ENCODE data around the gene C17orf100.

The C17orf100 gene

DNA sequence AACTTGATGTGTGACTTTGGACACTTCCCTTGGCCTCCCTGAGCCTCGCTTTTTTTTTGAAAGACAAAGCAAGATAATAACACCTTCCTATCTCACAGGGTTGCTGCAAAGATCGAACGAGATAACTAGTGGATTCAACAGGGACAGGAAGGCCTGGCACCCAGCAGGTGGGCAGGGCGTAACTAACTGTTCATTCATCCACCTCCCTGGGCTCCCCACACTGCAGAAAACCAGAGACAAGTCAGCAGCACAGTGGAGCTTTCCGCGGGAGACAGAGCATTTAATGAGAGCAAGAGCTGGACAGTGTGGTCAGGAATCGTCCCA, 32.9 kb downstream of the C17orf100 start:
- H3K9me2 ChIP-seq (replicated peaks; ENCODE audit: insufficient read depth, low read length), result no peaks in the 10 kb centered on the region
- no peaks in the 10 kb centered on the region for H3K4me1 ChIP-seq (ENCODE audit: low read length)
- no peak for DNase-seq
- H3K79me2 ChIP-seq (ENCODE audit: low read length), result no peaks in the 10 kb centered on the region
- no peak overlapping the region for H2AFZ ChIP-seq (ENCODE audit: low read length)
- H3K4me3 ChIP-seq (ENCODE audit: low read length), result no peak overlapping the region
- no peaks in the 10 kb centered on the region for H3F3A ChIP-seq (ENCODE audit: insufficient read depth, low read length)
- H3K9me3 ChIP-seq (replicated peaks; ENCODE audit: insufficient read depth, low read length), result no peaks in the 10 kb centered on the region
- H3K27me3 ChIP-seq (replicated peaks; ENCODE audit: insufficient read depth, low read length), result peaks cover 42% of the 10 kb centered on the region
- no peak for TF ChIP-seq EZH2 (optimal IDR thresholded peaks at IDR 0.05; ENCODE audit: low read depth, low read length)
- no peak for TF ChIP-seq CTCF (IDR thresholded peaks at IDR 0.05; ENCODE audit: low read length)
- TF ChIP-seq EZH2phosphoT487 (IDR thresholded peaks at IDR 0.05; ENCODE audit: low read length), result no peak
- no peak overlapping the region for H3K9ac ChIP-seq (ENCODE audit: low read length)
- H3K27ac ChIP-seq (ENCODE audit: low read length), result no peak overlapping the region
- H3K4me2 ChIP-seq (ENCODE audit: low read depth, low read length), result no peak overlapping the region
- H4K20me1 ChIP-seq (ENCODE audit: insufficient read depth, low read length), result no peaks in the 10 kb centered on the region
- H3K36me3 ChIP-seq (replicated peaks; ENCODE audit: insufficient read depth, low read length), result no peaks in the 10 kb centered on the region

DNA sequence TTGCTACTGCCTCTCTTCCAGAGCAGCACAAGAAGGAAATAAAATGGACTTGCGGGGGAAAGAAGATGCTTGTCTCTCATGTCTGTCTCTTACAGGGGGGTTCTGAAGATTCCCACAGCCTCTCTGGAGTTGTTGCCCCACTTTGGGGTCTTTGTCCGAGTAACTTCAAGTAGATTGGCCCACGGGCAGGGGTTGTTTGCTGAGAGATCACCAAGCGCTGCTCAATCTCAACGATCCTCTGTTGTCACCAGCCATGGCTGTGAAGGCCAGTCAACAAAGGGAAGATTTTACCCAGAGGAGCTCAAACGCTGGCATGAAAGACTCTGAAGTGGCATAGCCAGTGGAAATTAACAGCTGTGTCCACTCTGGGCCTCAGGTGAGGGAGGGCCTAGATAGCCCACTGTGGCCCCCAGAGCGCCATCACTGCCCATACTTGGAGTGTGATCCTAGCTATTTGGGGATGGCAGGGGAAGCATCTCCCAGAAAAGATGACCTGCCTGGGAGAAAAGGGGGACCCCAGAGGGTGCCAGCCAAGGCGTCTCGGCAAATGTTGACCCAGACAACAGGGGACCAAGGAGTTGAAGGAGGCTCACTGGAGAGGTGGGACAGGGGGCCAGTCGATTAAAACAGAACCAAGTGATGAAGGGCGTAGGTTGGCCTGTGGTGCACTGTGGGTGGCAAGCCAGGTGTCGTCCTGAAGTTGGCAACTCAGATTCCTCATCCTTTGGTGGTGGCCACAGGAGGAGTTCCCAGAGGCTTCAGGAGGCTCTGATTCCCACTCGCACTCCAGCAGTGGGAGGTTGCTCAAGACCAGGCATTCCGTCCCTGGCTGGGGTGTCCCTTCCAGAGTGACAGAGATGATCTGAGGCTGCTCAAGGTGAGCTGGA, 33.6 kb downstream of the C17orf100 start:
- no peaks in the 10 kb centered on the region for H3K4me1 ChIP-seq (ENCODE audit: low read length)
- no peaks in the 10 kb centered on the region for H3F3A ChIP-seq (ENCODE audit: insufficient read depth, low read length)
- no peak overlapping the region for H3K9ac ChIP-seq (ENCODE audit: low read length)
- no peak overlapping the region for H3K4me3 ChIP-seq (ENCODE audit: low read length)
- TF ChIP-seq EZH2phosphoT487 (IDR thresholded peaks at IDR 0.05; ENCODE audit: low read length) (no peak), CTCF (IDR thresholded peaks at IDR 0.05; ENCODE audit: low read length) (no peak), EZH2 (optimal IDR thresholded peaks at IDR 0.05; ENCODE audit: low read depth, low read length) (no peak)
- no peak overlapping the region for H3K27ac ChIP-seq (ENCODE audit: low read length)
- no peak overlapping the region for H2AFZ ChIP-seq (ENCODE audit: low read length)
- H3K27me3 ChIP-seq (replicated peaks; ENCODE audit: insufficient read depth, low read length), result peaks cover 48% of the 10 kb centered on the region
- no peak for DNase-seq
- H3K79me2 ChIP-seq (ENCODE audit: low read length), result no peaks in the 10 kb centered on the region
- no peaks in the 10 kb centered on the region for H4K20me1 ChIP-seq (ENCODE audit: insufficient read depth, low read length)
- no peaks in the 10 kb centered on the region for H3K9me2 ChIP-seq (replicated peaks; ENCODE audit: insufficient read depth, low read length)
- H3K4me2 ChIP-seq (ENCODE audit: low read depth, low read length), result no peak overlapping the region
- H3K9me3 ChIP-seq (replicated peaks; ENCODE audit: insufficient read depth, low read length), result no peaks in the 10 kb centered on the region
- no peaks in the 10 kb centered on the region for H3K36me3 ChIP-seq (replicated peaks; ENCODE audit: insufficient read depth, low read length)

- Histone ChIP-seq H3K27ac (ENCODE audit: low read length) (no peak overlapping the region), H3K4me3 (ENCODE audit: low read length) (no peak overlapping the region), H3K4me2 (ENCODE audit: low read depth, low read length) (no peak overlapping the region), H3K9me2 (replicated peaks; ENCODE audit: insufficient read depth, low read length) (no peaks in the 10 kb centered on the region), H4K20me1 (ENCODE audit: insufficient read depth, low read length) (no peaks in the 10 kb centered on the region), H3K27me3 (replicated peaks; ENCODE audit: insufficient read depth, low read length) (peaks cover 56% of the 10 kb centered on the region), H3K79me2 (ENCODE audit: low read length) (no peaks in the 10 kb centered on the region), H3K36me3 (replicated peaks; ENCODE audit: insufficient read depth, low read length) (no peaks in the 10 kb centered on the region), H3K4me1 (ENCODE audit: low read length) (no peaks in the 10 kb centered on the region), H3K9me3 (replicated peaks; ENCODE audit: insufficient read depth, low read length) (no peaks in the 10 kb centered on the region), H2AFZ (ENCODE audit: low read length) (no peak overlapping the region), H3F3A (ENCODE audit: insufficient read depth, low read length) (no peaks in the 10 kb centered on the region), H3K9ac (ENCODE audit: low read length) (no peak overlapping the region)
- DNase-seq, result no peak
- TF ChIP-seq CTCF (IDR thresholded peaks at IDR 0.05; ENCODE audit: low read length), result no peak
These were observed 34.5 kb downstream of the C17orf100 start for GRCh38 chr17:6686026-6686425.

Measured in MM.1S (cell line).